Kidney epithelial cell (primary cell): Measurements from ENCODE around the gene OSBP2. TPM values are rescaled to one million over a fixed set of nuclear protein-coding genes. Genes with fewer than 3 reads are reported as not detected.

Source experiments
- DNase-seq: peaks from one replicate; pipeline ENCODE4 v3.0.0-alpha.2; 2010; ENCODE audit warnings: low read depth
- H3K27me3 ChIP-seq: 2 replicates; pipeline ENCODE4 v1.6.0; 2011; ENCODE audit warnings: low read length; ENCODE audit not compliant: control insufficient read depth, insufficient read depth
- H3K36me3 ChIP-seq: 2 replicates; pipeline ENCODE4 v1.5.1; 2011; ENCODE audit warnings: low read length; ENCODE audit not compliant: control insufficient read depth, insufficient read depth
- H3K4me3 ChIP-seq: 2 replicates; pipeline ENCODE4 v1.5.1; 2011; ENCODE audit warnings: low read depth, mild to moderate bottlenecking, control low read depth, low read length
- total RNA-seq: library from RNA; depleted of rRNA; stranded (reverse); fragments of >200 nt; gene quantifications from 2 replicates; pipeline ENCODE4 v1.2.3, GENCODE V29; 2015
- TF ChIP-seq, protein P1 (sequence below): IDR thresholded peaks from 2 replicates; pipeline ENCODE4 v1.5.1; 2011; ENCODE audit warnings: mild to moderate bottlenecking, moderate library complexity, low read length, control low read depth, inconsistent platforms; ENCODE audit not compliant: insufficient read depth, poor library complexity, severe bottlenecking

OSBP2 gene
- total RNA-seq, 1 donor from 2014 or later, result 5.0 TPM

DNA sequence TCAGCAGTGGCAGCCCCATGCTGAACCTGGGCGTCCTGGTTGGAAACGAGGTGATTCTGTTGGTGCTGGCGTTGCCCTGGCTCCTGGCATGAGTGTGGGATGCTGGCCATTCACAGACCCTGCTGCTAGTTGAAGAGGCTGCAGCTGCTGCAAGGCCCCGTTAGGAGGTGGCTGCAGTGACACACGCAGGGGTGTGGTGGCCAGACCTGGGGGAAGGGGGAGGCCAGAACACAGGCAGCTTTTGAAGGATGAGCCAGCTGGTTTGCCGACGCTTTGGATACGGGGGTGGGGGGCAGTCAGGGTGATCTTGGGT lies 196.7 kb downstream of the OSBP2 start:
- H3K4me3 ChIP-seq, result no peak overlapping the region
- no peaks in the 10 kb centered on the region for H3K36me3 ChIP-seq
- TF ChIP-seq, protein P1, sequence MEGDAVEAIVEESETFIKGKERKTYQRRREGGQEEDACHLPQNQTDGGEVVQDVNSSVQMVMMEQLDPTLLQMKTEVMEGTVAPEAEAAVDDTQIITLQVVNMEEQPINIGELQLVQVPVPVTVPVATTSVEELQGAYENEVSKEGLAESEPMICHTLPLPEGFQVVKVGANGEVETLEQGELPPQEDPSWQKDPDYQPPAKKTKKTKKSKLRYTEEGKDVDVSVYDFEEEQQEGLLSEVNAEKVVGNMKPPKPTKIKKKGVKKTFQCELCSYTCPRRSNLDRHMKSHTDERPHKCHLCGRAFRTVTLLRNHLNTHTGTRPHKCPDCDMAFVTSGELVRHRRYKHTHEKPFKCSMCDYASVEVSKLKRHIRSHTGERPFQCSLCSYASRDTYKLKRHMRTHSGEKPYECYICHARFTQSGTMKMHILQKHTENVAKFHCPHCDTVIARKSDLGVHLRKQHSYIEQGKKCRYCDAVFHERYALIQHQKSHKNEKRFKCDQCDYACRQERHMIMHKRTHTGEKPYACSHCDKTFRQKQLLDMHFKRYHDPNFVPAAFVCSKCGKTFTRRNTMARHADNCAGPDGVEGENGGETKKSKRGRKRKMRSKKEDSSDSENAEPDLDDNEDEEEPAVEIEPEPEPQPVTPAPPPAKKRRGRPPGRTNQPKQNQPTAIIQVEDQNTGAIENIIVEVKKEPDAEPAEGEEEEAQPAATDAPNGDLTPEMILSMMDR, result no peak
- no peak for DNase-seq
- H3K27me3 ChIP-seq, result no peaks in the 10 kb centered on the region

DNA sequence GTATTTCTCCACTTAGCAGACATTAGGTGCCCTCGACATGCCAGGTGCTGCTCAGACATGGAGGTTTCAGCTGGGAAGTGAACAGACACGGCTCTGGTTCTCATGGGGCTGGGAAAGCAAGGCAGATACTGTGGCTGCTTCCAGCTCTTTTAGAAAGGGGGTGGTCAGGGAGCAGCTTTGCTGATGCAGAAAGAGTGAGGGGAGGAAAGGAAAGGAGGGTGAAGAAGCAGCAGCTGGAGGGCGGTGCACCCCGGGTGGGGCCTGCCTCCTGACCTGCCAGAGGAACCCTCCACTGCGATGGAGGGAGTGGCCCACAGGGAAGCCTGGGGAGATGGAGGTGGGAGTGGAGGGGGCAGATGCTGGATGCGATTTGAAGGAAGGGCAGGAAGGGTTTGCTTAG lies 197.1 kb downstream of the OSBP2 start:
- H3K4me3 ChIP-seq, result no peak overlapping the region
- H3K36me3 ChIP-seq, result no peaks in the 10 kb centered on the region
- DNase-seq, result no peak
- no peaks in the 10 kb centered on the region for H3K27me3 ChIP-seq
- TF ChIP-seq, protein P1, result no peak

DNA sequence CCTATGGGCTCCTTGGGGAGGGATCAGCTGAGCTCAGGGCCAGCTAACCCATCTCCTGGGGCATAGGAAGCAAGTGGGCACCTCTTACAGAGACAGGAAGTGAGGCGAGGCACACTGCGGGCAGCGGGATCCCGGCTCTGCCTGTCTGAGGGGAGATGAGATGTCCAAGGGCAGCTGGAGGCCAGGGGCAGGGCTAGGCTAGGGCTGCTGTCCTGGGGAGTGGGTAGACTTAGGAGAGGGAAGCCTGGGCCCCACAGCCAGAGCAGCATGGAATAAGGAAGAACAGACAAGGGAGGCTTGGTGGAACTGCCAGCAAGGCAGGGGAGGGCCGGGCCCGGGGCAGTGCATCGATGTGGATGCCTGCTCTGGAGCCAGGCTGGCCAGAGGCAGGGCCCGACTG lies 197.6 kb downstream of the OSBP2 start:
- DNase-seq, result no peak
- Histone ChIP-seq H3K27me3 (no peaks in the 10 kb centered on the region), H3K4me3 (no peak overlapping the region), H3K36me3 (no peaks in the 10 kb centered on the region)
- TF ChIP-seq, protein P1, result no peak

DNA sequence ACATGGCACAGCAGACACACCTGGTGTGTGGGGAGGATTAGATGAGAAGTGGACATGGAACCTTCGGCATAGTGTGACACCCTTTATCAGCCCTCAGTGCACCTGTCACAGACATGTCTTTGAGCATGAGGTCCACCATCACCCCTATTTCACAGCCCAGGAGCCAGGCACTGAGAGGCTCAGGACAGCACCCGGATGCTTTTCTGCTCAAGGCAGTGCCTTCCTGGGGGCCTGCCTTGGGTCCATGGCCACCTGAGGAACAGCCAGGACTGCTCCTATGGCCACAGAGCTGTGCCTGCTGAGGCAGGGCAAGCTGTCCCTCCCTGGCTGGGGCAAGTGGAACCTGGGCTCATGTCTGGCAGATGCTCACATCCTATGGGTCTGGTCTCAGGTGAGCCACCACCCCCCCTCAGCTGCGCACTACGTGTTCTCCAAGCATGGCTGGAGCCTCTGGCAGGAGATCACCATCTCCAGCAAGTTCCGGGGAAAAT lies 198.1 kb downstream of the OSBP2 start:
- DNase-seq, result no peak
- Histone ChIP-seq H3K27me3 (no peaks in the 10 kb centered on the region), H3K36me3 (no peaks in the 10 kb centered on the region), H3K4me3 (no peak overlapping the region)
- TF ChIP-seq, protein P1, result no peak

DNA sequence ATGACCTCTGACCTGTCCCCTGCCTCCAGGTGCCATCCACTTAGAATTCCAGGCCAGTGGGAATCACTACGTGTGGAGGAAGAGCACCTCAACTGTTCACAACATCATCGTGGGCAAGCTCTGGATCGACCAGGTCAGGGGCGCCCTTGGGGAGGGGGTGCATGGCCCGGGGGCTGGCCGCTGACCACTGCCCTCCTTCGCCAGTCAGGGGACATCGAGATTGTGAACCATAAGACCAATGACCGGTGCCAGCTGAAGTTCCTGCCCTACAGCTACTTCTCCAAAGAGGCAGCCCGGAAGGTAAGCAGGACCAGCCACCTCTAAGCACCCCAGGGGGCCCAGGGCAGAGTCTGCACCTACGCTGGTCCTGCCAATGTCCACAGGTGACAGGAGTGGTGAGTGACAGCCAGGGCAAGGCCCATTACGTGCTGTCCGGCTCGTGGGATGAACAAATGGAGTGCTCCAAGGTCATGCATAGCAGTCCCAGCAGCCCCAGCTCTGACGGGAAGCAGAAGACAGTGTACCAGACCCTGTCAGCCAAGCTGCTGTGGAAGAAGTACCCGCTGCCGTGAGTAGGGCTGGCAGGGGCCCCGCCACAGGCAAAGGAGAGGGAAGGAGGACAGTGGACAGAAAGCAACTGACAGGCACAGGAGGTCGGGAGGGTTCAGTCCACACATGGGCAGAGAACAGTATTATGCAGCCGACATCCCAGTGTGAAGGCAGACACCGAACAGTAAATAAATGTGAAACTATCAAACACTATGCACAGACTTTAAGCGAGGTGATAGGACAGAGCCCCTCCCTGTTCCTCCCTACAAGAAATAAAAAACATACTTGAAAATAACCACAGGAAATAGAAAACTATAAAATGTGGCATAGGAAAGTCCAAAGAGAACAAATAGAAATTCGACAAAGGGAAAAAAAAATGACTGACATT lies 199.0 kb downstream of the OSBP2 start:
- no peak for DNase-seq
- TF ChIP-seq, protein P1, result no peak
- H3K36me3 ChIP-seq, result no peaks in the 10 kb centered on the region
- H3K27me3 ChIP-seq, result no peaks in the 10 kb centered on the region
- H3K4me3 ChIP-seq, result no peak overlapping the region

DNA sequence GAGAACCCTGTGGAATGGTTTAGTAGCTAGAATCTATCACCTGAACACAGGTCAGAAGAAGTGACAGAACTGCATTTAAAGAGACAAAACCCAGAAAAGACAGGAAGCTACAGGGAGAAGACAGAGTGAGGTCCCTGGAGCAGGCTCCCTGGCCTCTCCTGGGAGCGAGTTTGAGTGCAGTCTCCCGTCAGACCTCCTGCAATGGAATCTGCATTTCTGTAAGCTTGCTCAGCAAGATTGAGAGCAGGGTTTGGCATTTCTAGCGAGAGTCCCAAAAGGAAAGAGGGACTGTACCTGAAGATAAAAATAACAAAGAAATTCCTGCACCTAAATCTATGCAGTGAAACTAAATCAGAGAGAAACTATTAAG lies 199.7 kb downstream of the OSBP2 start:
- TF ChIP-seq, protein P1, result no peak
- no peak for DNase-seq
- no peaks in the 10 kb centered on the region for H3K27me3 ChIP-seq
- no peaks in the 10 kb centered on the region for H3K36me3 ChIP-seq
- H3K4me3 ChIP-seq, result no peak overlapping the region
